Naive thymus-derived CD8-positive, alpha-beta T cell (primary cell): ENCODE results near the gene BLCAP. TPM values are rescaled to one million over a fixed set of nuclear protein-coding genes. Genes with fewer than 3 reads are reported as not detected.
A peak's percentile ranks its signal among the peaks of the same experiment; 100 is the strongest.
"Not testable (repeated sequence)": the region's sequence is repeated elsewhere in the genome, so short reads cannot be mapped to it uniquely, and the experiment has no call there.

Experiments used
- ATAC-seq, 2 donors: fragments of 150-1000 bp; cut with Tn5 transposase in 1 of 2; sonication (Bioruptor Pico), chemical (Tn5 transposase) in 1 of 2; 1 replicate in 1 of 2; 2 replicates in 1 of 2; pipeline ENCODE4 v1.10.0; 2021; ENCODE audit warnings: mild to moderate bottlenecking in 2 of 2, moderate library complexity in 2 of 2
- POLR2A ChIA-PET: fragments of 350-600 bp; sonication (Branson Sonifier 250); formaldehyde crosslinking; loops from one replicate; lab custom pipeline; 2021; ENCODE audit warnings: antibody characterized with exemption; lab: Charles Lee
- DNase-seq, 10 donors: peaks; one replicate each; pipeline versions ENCODE4 v3.0.0 to v3.0.0-alpha.2; 2020 to 2022
- H3K27ac Mint-ChIP-seq, 10 donors: one replicate each; pipeline ENCODE4 v1.8.0; 2020 to 2022; ENCODE audit warnings: mild to moderate bottlenecking in 10 of 10, mixed read lengths in 10 of 10, moderate library complexity in 4 of 10, inconsistent platforms in 1 of 10
- H3K27me3 Mint-ChIP-seq, 5 donors: one replicate each; pipeline ENCODE4 v1.8.0; 2021 to 2022; ENCODE audit warnings: mixed read lengths in 5 of 5
- H3K36me3 Mint-ChIP-seq, 3 donors: one replicate each; pipeline ENCODE4 v1.8.0; 2020 to 2022; ENCODE audit warnings: mixed read lengths in 3 of 3, mild to moderate bottlenecking in 2 of 3, inconsistent platforms in 1 of 3
- H3K4me1 Mint-ChIP-seq, 4 donors: one replicate each; pipeline ENCODE4 v1.8.0; 2021 to 2022; ENCODE audit warnings: mixed read lengths in 4 of 4
- H3K4me3 Mint-ChIP-seq, 10 donors: one replicate each; pipeline ENCODE4 v1.8.0; 2020 to 2022; ENCODE audit warnings: mild to moderate bottlenecking in 10 of 10, mixed read lengths in 10 of 10, moderate library complexity in 6 of 10, inconsistent platforms in 1 of 10
- H3K9me3 Mint-ChIP-seq, 9 donors: one replicate each; pipeline ENCODE4 v1.8.0; 2020 to 2022; ENCODE audit warnings: mixed read lengths in 9 of 9, mild to moderate bottlenecking in 3 of 9, inconsistent platforms in 1 of 9, moderate library complexity in 1 of 9
- polyA plus RNA-seq, 3 donors: library from polyadenylated mRNA; unstranded; fragments of 300-500 nt; fragmentation: Illumina TruSeq; gene quantifications; one replicate each; pipeline ENCODE4 v1.2.3, GENCODE V29; 2021
- total RNA-seq, 8 experiments: library from RNA in 2 of 8; stranded (reverse) in 2 of 8; gene quantifications; one replicate each; pipeline ENCODE4 v1.2.3 and lab custom pipeline; 2021 to 2026

The BLCAP gene
- total and polyA plus RNA-seq, 5 experiments from 2014 or later = 86.6 to 99.5 (median 91.8) TPM

DNA sequence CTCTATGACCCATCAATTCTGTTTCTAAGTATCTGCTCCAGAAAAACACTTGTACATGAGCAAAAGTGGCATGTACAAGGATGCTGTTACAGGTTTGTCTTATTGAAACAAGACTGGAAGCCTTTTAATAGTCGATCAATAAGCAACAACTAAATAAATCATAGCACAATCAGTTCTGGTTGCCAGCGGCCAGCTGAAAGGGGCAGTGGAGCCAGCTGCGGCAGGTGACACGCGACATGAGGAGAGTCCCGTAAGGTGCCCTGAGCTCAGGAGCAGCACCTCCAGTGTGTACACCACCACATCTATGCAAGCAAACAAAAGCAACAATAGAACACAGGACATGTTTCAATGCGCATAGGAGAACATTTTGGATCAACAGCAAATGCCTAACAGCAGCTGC, 27.4 kb downstream of the BLCAP start:
- peaks cover 0 to 25% (median 0%) of the 10 kb centered on the region in 3 donors for H3K36me3 Mint-ChIP-seq
- no peak for ATAC-seq
- peaks cover 0 to 7% (median 2%) of the 10 kb centered on the region in 4 donors for H3K4me1 Mint-ChIP-seq
- no peak overlapping the region for H3K4me3 Mint-ChIP-seq
- DNase-seq = no peak
- no peaks in the 10 kb centered on the region for H3K27me3 Mint-ChIP-seq
- POLR2A ChIA-PET = no interaction called here
- peak overlapping the region in 2 of 10 donors; percentile 64 to 65 for H3K27ac Mint-ChIP-seq
- H3K9me3 Mint-ChIP-seq = no peaks in the 10 kb centered on the region

DNA sequence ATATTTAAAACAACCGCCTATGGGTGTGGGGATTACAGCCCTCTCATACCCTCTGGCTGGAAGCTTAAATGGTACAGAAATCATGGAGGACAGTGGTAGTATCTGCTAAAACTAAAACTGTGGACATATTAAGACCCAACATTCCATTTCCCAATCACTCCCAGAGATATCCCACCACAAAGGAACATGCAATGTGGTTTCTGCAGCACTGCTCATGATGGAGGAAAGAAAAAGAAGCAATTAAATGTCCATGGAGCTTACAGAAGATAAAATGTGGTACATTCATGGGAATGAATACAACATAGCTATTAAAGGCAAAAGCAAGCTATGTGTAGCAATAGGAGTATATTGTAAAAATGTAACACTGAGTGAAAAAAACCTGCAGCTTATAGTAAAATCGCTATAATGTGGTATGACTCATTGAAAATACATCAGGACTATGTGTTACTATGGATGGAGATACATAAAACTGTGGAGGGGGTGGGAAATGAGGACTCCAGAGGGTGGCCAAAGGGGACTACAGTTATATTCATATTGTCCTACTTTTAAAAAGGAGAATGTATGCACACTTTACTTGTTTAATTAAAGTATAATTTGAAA, 29.5 kb downstream of the BLCAP start:
- peaks cover 0 to 35% (median 0%) of the 10 kb centered on the region in 3 donors for H3K36me3 Mint-ChIP-seq
- no peaks in the 10 kb centered on the region for H3K27me3 Mint-ChIP-seq
- no peaks in the 10 kb centered on the region for H3K9me3 Mint-ChIP-seq
- POLR2A ChIA-PET = no interaction called here
- ATAC-seq = no peak
- peak overlapping the region in 1 of 10 donors; percentile 55 for H3K27ac Mint-ChIP-seq
- H3K4me1 Mint-ChIP-seq = peaks cover 0 to 3% (median 0%) of the 10 kb centered on the region in 4 donors
- no peak for DNase-seq
- H3K4me3 Mint-ChIP-seq = no peak overlapping the region

DNA sequence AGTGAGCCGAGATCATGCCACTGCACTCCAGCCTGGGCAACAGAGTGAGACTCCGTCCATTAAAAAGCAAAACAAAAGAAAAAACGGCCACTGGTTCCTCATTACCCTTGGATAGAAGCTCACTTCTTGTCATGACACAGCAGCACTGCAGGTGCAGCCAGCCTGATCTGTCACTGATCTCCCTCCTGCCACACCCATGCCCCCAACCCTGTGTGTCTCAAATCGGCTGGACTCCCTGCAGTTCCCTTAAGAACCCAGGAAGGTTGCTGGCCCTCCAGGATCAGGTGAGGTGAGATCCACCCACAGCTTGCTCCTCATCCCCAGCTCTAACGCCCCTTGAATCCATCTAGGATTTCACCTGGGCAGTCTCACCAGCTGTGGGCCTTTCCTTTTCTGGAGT, 32.9 kb downstream of the BLCAP start:
- Mint-ChIP-seq H3K36me3 (peaks cover 7 to 42% (median 11%) of the 10 kb centered on the region in 3 donors), H3K27me3 (peaks cover 0 to 4% (median 0%) of the 10 kb centered on the region in 5 donors), H3K9me3 (peaks cover 0 to 13% (median 0%) of the 10 kb centered on the region in 9 donors), H3K4me3 (no peak overlapping the region), H3K27ac (no peak overlapping the region), H3K4me1 (peaks cover 0 to 6% (median 0%) of the 10 kb centered on the region in 4 donors)
- ATAC-seq (no peak), DNase-seq (no peak)
- POLR2A ChIA-PET = interaction anchor here (0.6 kb wide), 1 partner anchor 13 kb away, joined by 3 read pairs; no protein-coding TSS in a partner anchor

DNA sequence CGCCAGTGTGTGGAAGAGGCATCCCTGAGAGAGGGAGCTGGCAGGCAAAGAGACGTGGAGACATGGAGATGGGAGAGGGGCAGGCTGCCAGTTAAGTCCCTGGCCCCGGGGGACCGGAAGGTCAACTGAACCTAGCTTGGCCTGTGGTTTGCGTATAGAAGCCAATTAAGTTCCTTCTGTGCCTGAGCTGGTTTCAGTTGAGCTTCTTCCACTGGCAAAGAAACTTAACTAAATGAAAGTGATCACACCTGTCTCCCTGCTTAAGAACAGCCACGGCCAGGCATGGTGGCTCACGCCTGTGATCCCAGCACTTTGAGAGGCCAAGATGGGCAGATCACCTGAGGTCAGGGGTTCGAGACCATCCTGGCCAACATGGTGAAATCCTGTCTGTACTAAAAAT, 33.4 kb downstream of the BLCAP start:
- POLR2A ChIA-PET = interaction anchor here (0.6 kb wide), 1 partner anchor 13 kb away, joined by 3 read pairs; no protein-coding TSS in a partner anchor
- ATAC-seq (no peak), DNase-seq (no peak)
- peaks cover 0 to 13% (median 0%) of the 10 kb centered on the region in 9 donors for H3K9me3 Mint-ChIP-seq
- peaks cover 0 to 4% (median 0%) of the 10 kb centered on the region in 5 donors for H3K27me3 Mint-ChIP-seq
- H3K36me3 Mint-ChIP-seq = peaks cover 7 to 41% (median 11%) of the 10 kb centered on the region in 3 donors
- peaks cover 0 to 6% (median 0%) of the 10 kb centered on the region in 4 donors for H3K4me1 Mint-ChIP-seq
- H3K4me3 Mint-ChIP-seq = no peak overlapping the region
- H3K27ac Mint-ChIP-seq = no peak overlapping the region

DNA sequence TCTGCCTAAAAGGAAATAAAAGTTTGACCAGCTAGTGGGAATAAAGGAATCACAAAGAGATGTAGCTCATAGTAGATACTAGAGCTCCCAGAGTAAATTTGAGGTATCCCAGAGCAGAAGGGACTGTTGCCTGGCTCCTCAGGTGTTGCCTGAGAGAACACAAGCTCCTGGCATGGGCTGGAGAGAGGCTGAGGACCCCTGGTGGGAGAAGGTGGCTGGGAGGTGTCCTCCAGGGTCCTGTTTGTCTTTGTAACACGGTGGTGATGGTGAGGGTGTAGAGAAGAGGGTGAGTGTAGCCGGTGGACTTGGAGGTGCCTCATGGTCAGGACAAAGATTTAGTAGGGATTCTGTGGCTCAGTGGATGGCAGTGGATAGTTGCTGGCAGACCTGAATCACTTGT, 34.7 kb downstream of the BLCAP start:
- H3K9me3 Mint-ChIP-seq = peaks cover 0 to 13% (median 0%) of the 10 kb centered on the region in 9 donors
- H3K36me3 Mint-ChIP-seq = peaks cover 7 to 29% (median 11%) of the 10 kb centered on the region in 3 donors
- peak overlapping the region in 2 of 10 donors; percentile 33 to 45 for H3K27ac Mint-ChIP-seq
- peaks cover 0 to 6% (median 0%) of the 10 kb centered on the region in 4 donors for H3K4me1 Mint-ChIP-seq
- ATAC-seq (no peak), DNase-seq (no peak)
- peaks cover 0 to 4% (median 0%) of the 10 kb centered on the region in 5 donors for H3K27me3 Mint-ChIP-seq
- no peak overlapping the region for H3K4me3 Mint-ChIP-seq
- POLR2A ChIA-PET = no interaction called here

DNA sequence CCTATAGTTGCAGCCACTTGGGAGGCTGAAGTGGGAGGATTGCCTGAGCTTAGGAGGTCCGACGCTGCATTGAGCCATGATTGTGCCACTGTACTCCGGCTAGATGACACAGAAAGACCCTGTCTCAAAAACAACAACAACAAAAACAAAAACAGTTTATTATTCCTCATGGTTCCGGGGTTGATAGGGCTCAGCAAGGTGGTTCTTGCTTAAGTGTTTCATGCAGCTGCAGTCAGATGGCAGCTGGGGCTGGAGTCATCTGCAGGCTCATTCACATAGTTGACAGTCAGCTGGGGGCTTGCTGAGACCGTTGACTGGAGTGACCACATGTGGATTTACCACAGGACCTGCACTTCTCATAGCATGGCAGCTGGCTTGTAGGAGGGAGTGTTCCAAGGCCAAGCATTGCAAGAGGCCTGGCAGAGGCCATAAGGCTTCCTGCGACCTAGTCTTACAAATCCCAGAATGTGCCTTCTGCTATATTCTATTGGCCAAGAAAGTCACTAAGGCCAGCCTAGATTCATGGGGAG, 35.5 kb downstream of the BLCAP start:
- DNase-seq (no peak), ATAC-seq (no peak)
- peaks cover 0 to 9% (median 0%) of the 10 kb centered on the region in 4 donors for H3K4me1 Mint-ChIP-seq
- H3K27me3 Mint-ChIP-seq = peaks cover 0 to 5% (median 4%) of the 10 kb centered on the region in 5 donors
- H3K9me3 Mint-ChIP-seq = peaks cover 0 to 13% (median 0%) of the 10 kb centered on the region in 9 donors
- POLR2A ChIA-PET = no interaction called here
- H3K27ac Mint-ChIP-seq = no peak overlapping the region
- peaks cover 7 to 23% (median 11%) of the 10 kb centered on the region in 3 donors for H3K36me3 Mint-ChIP-seq
- H3K4me3 Mint-ChIP-seq = no peak overlapping the region

DNA sequence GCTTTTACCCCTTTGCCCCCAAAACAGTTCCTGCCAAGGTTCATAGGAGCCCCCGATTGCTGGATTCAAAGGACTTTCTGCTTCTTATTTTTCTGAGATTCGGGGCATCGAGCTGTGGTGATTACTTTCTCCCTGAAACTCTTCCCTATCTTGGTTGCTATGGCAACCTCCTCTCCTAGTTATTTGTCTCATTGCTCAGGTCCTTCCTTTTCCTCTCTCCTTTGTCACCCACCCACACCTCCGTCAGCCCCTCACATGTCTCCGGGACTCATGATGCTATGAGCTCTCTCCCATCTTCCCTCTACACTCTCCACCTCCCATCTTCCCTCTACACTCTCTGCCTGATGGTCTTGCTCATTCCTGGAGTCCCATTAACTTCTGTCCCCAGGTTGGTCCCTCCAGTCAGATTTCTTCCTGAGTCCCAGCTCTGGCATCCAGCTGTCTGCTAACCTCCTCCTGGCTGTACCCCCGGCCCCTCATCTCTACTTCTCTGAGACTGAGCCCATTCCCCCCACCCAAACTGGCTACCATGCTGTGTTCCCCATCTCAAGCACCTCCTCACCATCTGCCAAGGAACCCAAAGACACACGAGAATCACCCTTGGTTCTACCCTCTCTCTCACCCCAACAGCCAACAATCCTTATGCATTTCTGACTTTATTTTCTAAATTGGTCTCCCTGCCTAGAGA, 36.9 kb downstream of the BLCAP start:
- Mint-ChIP-seq H3K9me3 (peaks cover 0 to 13% (median 0%) of the 10 kb centered on the region in 9 donors), H3K4me3 (no peak overlapping the region), H3K27me3 (peaks cover 3 to 5% (median 4%) of the 10 kb centered on the region in 5 donors), H3K27ac (no peak overlapping the region), H3K36me3 (peaks cover 7 to 19% (median 11%) of the 10 kb centered on the region in 3 donors), H3K4me1 (peaks cover 0 to 9% (median 0%) of the 10 kb centered on the region in 4 donors)
- POLR2A ChIA-PET = no interaction called here
- ATAC-seq (no peak), DNase-seq (no peak)

DNA sequence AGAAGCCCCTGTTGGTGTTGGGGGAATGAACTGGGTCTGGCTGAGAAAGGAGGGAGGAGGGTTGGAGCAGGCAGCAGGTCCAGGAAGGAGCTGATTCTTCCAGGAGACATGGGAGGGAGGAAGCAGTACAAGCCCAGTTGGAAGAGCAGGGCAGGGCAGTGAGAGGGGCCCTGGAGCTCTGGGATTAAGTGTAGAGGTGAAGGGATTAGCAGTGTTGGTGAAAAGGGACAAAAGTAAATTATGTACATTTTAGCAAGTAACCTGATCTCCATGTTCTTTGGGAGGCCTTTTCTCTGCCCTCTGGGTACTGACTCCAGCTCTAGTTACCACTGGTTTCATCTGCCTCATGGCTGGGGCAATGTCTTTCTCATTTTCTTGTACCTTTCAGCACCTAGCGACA, 41.5 kb downstream of the BLCAP start:
- DNase-seq, H3K9me3 Mint-ChIP-seq, ATAC-seq, H3K36me3 Mint-ChIP-seq, POLR2A ChIA-PET, H3K4me3 Mint-ChIP-seq: not testable (repeated sequence)
- Mint-ChIP-seq H3K4me1 (peaks cover 0 to 11% (median 0%) of the 10 kb centered on the region in 4 donors), H3K27me3 (peaks cover 4 to 24% (median 11%) of the 10 kb centered on the region in 5 donors), H3K27ac (peak overlapping the region in 1 of 10 donors; percentile 26)

DNA sequence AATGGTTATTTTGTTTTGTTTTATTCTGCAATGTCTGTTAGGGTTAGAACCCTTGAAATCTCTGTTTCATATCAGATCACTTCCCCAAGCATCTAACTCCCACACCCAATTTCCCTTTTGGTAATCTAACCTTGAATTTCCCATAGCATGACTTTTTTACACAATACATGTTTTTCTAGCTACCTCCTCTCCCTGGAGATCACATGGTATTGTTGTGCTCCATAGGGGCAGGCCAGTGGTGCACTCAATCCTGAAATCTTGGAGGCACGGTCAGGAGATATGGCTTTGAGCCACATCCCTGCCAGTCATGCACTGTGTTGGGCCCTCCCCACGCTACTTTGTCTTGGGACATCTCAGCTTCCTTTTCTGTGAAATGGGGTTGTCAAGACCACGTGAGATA, 43.3 kb downstream of the BLCAP start:
- Mint-ChIP-seq H3K27me3 (peaks cover 11 to 40% (median 17%) of the 10 kb centered on the region in 5 donors), H3K36me3 (peaks cover 3 to 10% (median 8%) of the 10 kb centered on the region in 3 donors), H3K4me1 (peaks cover 0 to 9% (median 0%) of the 10 kb centered on the region in 4 donors), H3K27ac (no peak overlapping the region), H3K9me3 (peaks cover 0 to 6% (median 0%) of the 10 kb centered on the region in 9 donors), H3K4me3 (no peak overlapping the region)
- ATAC-seq = no peak
- DNase-seq = no peak
- POLR2A ChIA-PET = no interaction called here

DNA sequence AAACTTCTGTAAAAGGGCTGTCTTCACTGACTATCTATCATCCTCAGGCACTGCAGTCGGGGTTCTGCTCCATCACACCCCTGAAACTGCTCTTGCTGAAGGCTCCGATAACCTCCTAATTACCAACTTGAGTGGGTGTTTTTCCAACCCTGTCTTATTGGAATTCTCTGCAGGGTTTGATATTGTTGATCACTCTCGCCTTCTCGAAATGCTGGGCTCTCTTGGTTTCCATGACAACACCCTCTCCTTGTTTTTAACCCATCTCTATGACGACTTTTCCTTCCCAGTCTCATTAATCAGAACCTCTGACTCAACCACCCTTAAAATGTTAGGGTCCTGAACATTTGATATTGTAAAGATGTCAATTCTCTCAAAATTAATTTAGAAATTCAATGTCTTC, 46.1 kb downstream of the BLCAP start:
- Mint-ChIP-seq H3K27me3 (peaks cover 14 to 57% (median 24%) of the 10 kb centered on the region in 5 donors), H3K4me1 (peaks cover 0 to 6% (median 0%) of the 10 kb centered on the region in 4 donors), H3K4me3 (no peak overlapping the region), H3K27ac (no peak overlapping the region), H3K36me3 (peaks cover 3 to 10% (median 8%) of the 10 kb centered on the region in 3 donors), H3K9me3 (peaks cover 0 to 9% (median 0%) of the 10 kb centered on the region in 9 donors)
- POLR2A ChIA-PET = no interaction called here
- DNase-seq (no peak), ATAC-seq (no peak)

DNA sequence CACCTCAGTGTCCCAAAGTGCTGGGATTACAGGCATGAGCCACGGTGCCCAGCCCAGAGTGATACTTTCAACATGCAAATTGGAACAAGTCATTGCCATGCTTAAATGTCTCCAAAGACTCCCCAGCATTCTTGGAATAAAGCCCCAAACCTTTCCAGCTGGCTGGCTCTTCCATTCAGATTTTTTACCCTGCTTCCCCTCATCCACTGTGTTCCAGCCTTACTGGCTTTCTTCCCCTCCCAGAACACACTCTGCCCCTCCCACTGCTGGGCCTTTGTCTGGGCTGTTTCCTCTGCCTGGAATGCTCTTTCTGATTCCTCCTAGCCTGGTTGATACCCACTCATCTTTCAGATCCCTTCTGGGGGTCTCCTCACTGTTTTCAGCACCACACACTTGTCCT, 46.8 kb downstream of the BLCAP start:
- peaks cover 0 to 9% (median 0%) of the 10 kb centered on the region in 9 donors for H3K9me3 Mint-ChIP-seq
- no peak overlapping the region for H3K4me3 Mint-ChIP-seq
- DNase-seq (no peak), ATAC-seq (no peak)
- H3K27me3 Mint-ChIP-seq = peaks cover 14 to 56% (median 24%) of the 10 kb centered on the region in 5 donors
- POLR2A ChIA-PET = no interaction called here
- no peak overlapping the region for H3K27ac Mint-ChIP-seq
- H3K36me3 Mint-ChIP-seq = peaks cover 3 to 10% (median 8%) of the 10 kb centered on the region in 3 donors
- H3K4me1 Mint-ChIP-seq = peaks cover 0 to 6% (median 0%) of the 10 kb centered on the region in 4 donors

DNA sequence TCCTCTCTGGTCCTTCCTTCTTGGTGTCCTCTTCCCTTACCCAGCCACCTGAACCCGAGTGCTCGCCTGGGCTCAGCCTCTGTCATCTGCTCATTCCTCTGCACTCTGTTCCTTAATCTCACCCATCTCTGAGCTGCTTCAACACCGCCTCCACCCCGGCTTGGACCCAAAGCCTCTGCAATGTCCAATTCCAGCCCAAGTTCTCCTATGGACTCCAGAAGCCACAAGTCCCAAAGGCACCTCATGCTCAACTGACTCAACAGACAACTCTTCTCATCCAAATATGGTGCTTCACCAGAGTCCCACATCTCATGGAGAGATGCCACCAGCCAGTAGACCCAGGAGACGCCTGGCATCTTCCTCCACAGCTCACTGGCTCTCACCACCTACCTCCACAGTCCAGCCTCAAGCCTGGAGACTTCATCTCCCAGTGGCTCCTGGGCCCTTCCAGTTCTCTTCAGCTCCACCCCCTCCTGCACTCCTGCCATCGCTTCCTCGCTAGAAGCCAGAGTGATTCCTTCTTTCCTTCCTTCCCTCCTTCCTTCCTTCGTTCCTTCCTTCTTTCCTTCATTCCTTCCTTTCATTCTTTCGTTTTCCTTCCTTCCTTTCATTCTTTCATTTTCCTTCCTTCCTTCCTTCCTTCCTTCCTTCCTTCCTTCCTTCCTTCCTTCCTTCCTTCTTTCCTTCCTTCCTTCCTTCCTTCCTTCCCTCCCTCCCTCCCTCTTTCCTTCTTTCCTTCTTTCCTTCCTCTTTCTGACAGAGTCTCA, 47.6 kb downstream of the BLCAP start:
- H3K27me3 Mint-ChIP-seq = peaks cover 12 to 56% (median 27%) of the 10 kb centered on the region in 5 donors
- H3K27ac Mint-ChIP-seq = peak overlapping the region in 1 of 10 donors; percentile 9
- DNase-seq = no peak
- ATAC-seq = no peak
- peaks cover 0 to 11% (median 0%) of the 10 kb centered on the region in 9 donors for H3K9me3 Mint-ChIP-seq
- peaks cover 0 to 1% (median 0%) of the 10 kb centered on the region in 4 donors for H3K4me1 Mint-ChIP-seq
- H3K4me3 Mint-ChIP-seq = no peak overlapping the region
- H3K36me3 Mint-ChIP-seq = peaks cover 3 to 10% (median 8%) of the 10 kb centered on the region in 3 donors
- POLR2A ChIA-PET = no interaction called here
